Stimulated activated CD4-positive, alpha-beta T cell treated with anti-CD3 and anti-CD28 coated beads, Interleukin-1b, Interleukin-23, amount 100 ng/mL, for 48 hours (primary cell): ENCODE measurements around the gene NAT16.
A peak's percentile ranks its signal among the peaks of the same experiment; 100 is the strongest.
"Not testable (repeated sequence)": the region's sequence is repeated elsewhere in the genome, so short reads cannot be mapped to it uniquely, and the experiment has no call there.

Source experiments
- DNase-seq: peaks from one replicate; pipeline ENCODE4 v3.0.0-alpha.2; 2020

Gene NAT16

DNA sequence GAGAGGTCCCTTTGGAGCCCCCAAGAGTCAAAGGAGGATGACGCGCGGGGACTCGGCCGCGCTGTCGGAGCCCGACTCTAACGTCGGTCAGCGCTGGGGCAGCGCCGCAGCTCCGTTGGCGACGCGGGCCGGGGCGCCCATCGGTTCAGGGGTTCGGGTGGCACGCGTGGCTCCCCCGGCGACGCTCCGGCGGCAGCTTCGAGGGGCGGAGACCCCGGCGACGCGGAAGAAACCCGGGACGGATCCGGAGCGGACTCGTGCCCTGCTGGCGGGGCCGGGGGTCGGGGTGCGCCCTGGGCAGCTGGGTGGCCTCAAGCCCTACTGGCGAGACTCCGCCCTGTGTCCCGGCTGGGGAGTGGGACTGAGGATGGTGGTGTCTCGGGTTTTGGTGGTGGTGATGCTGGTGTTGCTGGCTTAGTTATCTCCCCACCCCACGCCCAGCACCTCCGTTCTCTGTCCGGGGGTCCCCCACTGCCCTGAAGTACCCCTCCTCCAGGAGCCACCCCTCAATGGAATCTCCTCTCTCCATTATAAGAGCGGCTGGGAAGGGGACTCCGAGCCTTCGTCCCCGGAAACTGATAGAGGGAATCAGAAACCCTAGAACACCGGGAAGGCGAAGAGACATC lies at the start of gene NAT16:
Gene NAT16, minus strand, starts transcription at position 164 of the 626 bp plus-strand sequence. CDS start 5,486 bp downstream, outside the sequence.
- no peak for DNase-seq

DNA sequence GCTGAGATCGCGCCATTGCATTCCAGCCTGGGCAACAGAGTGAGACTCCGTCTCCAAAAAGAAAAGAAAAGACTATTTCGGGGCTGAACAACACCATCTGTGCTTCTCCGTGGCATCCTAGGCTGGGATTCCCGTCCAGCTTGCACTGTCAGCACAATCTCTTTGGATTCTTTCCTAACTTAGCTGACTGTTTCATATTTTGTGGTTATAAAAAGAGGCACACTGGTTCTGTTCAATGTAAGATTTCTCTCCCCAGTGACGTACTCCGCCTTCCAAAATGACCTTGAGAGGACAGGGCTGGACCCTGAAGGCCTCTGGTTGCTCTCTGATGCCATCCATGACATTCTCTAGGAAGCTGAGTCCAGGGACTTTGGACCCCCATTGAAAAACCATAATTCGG lies 46.6 kb upstream of the NAT16 start:
- no peak for DNase-seq

DNA sequence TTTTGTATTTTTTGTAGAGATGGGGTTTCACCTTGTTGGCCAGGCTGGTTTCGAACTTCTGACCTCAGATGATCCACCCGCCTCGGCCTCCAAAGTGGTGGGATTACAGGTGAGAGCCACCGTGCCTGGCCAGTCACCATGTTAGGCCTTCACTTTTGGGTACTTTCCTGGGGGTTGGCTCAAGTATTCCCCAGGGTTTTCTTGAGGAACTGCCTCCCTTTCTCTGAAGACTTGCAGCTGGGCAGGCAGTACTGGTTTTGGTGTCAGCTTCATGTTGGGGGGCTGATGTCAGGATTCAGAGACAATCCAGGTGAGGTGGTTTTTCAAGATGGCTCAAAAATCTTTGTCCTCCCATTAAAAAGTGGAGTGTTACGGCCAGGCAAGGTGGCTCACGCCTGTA lies 45.6 kb upstream of the NAT16 start:
- DNase-seq = no peak

DNA sequence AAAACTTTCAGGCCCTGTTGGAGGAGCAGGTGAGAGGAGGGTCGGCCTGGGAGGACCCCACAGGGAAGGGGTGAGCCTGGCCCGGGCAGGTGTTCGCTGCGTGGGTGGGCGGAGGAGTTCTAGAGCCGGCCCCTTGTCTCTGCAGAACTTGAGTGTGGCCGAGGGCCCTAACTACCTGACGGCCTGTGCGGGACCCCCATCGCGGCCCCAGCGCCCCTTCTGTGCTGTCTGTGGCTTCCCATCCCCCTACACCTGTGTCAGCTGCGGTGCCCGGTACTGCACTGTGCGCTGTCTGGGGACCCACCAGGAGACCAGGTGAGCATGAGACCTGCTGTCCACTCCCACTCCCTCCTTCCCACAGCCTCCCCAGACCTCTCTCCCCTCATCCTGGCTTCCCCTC lies 43.4 kb upstream of the NAT16 start:
- DNase-seq = no peak

DNA sequence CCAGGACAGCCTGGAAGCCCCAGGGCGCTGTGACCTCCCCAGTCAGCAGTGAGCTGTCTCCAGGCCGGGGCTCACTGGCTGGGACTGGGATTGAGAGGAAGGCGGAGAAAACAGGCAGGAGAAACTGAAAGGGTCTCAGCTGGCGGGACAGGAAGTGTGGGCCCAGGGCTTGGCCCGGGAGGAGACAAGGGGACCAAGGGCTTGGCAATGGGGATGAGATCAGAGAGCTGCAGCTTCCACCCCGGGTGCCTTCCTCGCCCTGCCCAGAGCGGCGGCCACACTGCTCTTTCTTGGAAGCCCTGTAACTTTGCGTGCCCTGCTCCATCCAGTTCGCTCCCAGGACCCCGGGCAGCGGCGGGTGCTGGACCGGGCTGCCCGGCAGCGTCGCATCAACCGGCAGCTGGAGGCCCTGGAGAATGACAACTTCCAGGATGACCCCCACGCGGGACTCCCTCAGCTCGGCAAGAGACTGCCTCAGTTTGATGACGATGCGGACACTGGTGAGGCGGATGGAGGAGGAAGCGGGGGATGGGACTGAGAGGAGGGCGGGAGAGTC lies 42.3 kb upstream of the NAT16 start:
- no peak for DNase-seq

DNA sequence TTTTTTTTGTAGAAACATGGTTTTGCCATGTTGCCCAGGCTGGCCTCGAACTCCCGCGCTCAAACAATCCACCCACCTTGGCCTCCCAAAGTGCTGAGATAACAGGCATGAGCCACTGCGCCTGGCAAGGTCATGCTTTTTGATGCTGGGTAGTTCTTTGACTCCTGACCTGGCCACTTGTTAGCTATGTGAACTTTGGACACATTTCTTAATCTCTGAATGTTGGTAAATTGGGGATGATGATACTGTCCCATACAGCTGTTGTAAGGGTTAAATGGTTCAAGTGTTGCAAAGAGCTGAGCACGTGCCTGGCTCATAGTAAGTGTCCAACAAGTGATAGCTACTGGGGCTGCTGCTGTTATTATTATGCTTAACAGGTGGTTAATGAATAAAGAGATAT lies 40.2 kb upstream of the NAT16 start:
- DNase-seq = no peak

DNA sequence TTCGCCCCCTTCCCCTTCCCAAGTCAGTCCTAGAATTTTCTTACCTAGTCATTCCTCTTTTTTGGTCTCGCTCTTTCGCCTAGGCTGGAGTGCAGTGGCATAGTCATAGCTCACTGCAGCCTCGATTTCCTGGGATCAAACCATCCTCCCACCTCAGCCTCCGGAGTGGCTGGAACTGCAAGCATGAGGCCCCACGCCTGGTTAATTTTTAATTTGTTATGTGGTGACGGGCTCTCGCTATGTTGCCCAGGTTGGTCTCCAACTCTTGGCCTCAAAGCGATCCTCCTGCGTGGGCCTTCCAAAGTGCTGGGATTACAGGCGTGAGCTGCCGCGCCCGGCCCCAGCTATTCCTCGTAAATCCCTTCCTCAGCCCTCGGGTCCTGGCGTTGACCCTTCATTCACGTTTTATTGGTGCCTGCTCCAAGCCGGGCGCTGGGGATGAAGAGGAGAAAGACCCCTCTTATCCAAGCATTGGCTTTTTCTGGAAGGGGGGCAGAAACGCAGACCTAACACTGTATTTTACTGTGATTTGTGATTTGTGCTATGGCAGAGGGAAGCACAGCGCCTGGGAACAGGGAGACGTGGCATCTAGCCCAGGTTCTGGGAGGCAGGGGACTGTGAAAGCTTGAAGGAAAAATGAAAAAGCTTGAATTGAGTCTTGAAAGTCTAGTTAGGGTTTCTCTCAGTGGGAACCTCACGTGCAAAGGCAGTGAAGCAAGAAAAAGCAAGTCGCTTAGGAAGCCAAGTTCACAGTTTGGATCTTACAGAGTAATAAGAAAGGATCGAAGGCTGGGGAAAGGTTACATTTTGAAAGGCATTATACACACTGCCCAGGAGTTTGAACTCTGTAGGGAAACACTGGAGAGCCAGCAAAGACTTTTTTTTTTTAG lies 38.4 kb upstream of the NAT16 start:
- DNase-seq = no peak

DNA sequence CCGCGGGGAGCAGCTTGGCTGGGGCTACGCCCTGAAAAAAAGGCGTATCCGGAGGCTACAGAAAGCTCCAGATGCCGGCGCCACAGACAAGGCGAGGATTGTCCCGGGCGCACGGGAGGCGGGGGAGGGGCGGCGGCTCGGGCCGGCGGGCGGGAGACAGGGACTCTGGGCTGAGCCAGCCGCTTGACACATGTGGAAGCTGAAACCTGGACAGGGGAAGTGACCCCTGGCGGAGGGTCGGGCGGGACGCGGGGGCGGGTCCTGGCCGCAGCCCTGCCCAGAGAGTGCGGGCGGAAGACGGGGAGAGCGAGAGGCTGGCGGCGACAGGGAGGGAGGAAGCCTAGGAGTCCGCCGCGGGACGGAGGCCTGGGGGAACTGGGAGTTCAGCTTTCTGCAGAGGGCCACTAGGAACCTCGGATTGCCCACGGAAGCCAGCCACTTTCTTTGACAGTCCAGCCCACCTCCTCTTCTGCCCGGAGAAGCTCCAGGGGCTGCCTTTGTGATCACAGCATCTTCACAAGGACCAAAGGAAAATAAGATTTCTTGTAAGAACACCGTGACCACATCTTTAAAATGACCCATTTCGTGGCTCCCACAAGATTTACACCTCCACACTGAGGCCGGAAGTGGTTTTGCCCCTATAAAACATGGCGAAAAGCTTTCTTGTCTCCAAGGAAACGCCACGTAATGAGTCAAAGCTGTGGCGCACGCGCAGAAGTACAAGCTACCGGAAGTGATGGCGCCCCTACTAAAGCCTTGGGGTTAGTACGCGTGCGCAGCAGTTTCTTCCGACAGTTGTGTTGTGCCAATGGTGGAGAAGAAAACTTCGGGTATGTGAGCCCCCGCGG lies 37.5 kb upstream of the NAT16 start, which contains the start of the genes PLOD3 and ZNHIT1:
Gene PLOD3, minus strand, starts transcription at position 194 of the 848 bp plus-strand sequence. CDS start 307 bp downstream, outside the sequence.
Gene ZNHIT1, plus strand, starts transcription at position 778 of the 848 bp plus-strand sequence. Its CDS starts 31 bp downstream, at position 809.
- peak; percentile 96 for DNase-seq

DNA sequence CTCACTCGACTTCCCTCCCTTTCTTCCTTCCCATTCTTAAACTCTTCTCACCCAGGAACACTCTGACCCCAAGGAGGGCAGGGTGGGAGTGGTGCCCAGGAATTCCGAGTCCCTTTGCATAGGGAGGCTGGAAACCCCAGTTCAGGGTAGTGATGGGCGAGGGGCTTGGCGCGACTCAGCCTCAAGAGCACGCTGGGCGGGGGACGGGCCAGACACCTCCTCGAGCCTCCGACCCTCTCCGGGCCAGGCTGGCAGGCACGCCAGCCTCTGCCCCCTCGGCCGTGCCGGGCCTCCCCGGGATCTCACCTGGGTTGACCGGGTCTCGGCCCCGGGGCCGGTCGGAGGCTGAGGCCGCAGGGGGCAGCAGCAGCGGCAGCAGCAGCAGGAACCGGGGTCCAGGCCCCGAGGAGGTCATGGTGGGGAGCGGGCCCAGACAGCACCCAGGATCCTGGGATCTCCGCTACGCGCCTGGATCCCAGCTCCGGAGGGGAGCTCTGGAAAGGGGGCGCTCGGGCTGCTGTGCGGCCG lies 36.8 kb upstream of the NAT16 start:
- DNase-seq = no peak

DNA sequence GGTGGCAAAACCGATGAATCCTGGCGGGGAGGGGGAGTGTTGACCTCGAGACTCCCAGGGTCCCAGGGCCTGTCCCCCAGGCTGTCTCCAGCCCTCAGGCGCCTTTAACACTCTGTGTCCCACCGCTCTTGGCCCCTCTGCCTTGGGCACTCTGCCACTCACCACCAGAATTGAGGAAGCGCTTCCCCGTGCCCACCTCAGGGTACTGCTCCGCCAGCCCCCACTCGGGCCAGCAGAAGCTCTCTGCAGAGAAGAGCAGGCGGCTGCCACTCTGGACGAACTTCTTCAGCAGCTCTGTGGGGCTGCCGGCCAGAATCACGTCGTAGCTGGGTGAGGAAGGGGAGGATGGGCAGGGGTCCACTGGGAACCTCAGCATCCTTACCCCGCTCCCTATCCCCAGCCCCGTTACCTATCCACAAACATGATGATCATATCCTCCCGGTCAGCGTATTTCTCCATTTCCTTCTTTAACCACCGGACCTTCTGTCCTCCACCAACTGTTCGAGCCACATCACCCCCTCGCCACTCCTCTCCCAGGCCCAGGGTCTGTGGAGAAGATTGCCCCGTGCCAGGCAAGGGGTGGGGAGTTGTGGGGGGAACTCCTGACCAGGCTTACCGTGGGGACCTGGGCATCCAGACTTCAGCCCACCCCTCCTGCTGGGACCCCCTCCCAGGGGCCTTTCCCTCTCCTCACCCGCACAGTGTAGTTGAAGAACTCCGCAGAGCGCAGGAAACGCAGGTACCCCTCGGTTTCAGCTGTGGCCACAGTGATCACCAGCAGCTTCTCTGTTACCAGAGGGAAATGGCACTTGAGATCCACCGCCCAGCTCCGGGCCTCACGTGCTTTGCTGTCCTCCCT lies 36.1 kb upstream of the NAT16 start:
- DNase-seq = no peak

DNA sequence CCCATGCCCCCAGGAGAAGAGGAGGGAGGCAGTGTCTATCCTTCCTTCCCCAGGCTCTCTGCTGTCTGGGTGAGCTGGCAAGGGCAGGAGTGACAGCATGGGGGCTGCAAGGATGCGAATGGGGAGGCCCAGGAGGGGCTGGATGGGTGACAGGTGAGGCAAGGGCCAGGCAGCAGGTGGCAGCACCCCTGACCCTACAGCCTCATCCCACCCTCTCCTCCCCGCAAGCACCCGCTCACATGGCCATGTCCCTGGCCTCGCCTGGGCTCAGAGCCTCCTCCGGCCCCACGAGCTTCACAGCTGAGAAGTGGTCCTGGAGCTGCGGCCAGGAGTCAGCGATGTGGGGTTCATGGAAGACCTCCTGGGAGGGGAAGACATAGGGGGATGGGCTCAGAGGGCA lies 31.9 kb upstream of the NAT16 start:
- DNase-seq = no peak

DNA sequence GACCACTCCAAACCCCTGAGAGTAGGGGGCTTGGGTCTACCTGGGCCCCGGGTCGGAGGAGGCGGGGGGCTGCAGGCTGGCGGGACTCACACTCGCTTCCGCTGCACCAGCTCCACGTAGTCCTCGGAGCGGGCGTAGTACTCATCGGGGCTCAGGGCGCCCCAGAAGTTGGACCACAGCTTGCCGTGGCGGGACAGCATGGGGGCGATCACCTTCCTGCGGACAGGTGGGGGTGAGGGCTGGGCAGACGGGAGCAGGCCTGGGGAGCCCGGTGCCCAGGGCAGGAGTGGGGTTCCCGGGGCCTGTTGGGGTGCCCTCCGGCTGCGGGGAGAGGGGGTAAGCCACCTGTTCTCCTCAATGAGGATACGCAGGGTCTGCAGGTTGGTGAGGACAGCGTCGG lies 31.4 kb upstream of the NAT16 start:
- DNase-seq = no peak

DNA sequence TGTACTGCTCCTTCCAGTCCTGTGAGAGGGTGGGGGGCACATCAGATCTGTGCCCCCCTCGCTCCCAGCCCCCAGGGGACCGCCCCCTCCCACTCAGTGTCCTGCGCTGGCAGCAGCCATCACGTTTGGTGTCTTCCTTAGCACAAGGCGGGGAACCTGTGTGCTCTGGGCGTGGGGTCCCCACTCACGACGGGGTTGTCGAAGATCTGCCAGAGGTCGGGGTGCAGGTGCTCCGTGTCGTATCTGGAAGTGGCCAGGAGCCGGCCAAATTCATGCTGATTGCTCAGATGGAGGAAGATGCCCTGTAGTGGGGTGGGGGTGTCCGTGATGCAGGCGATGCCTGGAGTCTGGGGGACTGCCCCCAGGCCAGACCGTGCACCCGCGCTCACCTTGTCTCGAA lies 30.1 kb upstream of the NAT16 start:
- DNase-seq = no peak

DNA sequence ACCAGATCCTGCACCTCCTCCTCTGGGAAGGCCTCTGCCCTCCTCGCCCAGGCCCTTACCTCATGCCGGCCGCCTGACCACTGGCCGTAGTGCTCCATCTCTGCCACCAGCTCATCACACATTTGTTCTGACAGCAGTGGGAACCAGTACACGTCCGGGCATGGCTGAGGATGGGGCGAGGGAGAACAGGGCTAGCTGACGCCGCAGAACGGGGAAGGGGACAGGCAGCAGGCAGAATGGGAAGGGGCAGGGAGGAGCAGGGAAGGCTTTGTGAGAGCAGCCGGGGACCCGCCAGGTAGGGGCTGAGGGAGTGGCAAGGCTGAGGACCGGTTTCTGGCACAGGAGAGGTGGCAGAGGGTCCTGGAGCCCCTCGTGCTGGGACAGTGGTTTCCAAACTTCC lies 28.7 kb upstream of the NAT16 start:
- no peak for DNase-seq

DNA sequence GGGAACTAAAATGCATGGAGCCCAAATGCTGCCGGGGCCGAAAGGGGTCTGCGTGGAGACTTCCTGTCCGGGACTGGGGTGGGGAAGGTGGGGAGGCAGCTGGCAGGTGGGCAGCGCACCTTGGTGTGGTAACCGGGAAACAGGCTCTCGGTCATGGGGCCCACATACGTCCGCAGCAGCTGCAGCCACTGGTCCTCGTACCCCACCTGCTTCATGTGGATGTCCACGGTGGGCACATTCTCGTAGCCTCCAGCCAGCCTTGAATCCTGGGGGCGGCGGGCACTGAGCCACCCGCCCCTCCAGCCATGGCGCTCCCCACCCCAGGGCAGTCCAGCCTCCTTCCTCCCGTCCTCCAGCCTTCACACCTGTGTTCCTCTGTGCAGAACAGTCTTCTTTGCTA lies 27.4 kb upstream of the NAT16 start:
- DNase-seq = no peak

DNA sequence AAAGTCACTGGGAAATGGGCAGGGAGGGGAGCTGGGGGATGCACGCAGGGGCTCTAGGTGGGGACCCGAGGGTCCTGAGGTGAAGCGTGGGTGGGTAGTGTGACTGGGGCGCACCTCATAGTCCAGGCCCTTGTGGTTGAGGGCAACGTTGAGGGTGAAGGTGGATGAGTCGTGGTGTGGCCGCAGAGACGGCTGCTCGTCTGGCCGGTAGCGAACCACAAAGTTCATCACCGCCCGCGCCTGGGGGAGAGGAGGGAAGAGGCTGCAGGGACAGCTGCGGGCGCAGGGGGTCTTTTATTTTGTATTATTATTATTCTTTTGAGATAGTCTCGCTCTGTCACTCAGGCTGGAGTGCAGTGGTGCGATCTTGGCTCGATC lies 26.6 kb upstream of the NAT16 start:
- no peak for DNase-seq

DNA sequence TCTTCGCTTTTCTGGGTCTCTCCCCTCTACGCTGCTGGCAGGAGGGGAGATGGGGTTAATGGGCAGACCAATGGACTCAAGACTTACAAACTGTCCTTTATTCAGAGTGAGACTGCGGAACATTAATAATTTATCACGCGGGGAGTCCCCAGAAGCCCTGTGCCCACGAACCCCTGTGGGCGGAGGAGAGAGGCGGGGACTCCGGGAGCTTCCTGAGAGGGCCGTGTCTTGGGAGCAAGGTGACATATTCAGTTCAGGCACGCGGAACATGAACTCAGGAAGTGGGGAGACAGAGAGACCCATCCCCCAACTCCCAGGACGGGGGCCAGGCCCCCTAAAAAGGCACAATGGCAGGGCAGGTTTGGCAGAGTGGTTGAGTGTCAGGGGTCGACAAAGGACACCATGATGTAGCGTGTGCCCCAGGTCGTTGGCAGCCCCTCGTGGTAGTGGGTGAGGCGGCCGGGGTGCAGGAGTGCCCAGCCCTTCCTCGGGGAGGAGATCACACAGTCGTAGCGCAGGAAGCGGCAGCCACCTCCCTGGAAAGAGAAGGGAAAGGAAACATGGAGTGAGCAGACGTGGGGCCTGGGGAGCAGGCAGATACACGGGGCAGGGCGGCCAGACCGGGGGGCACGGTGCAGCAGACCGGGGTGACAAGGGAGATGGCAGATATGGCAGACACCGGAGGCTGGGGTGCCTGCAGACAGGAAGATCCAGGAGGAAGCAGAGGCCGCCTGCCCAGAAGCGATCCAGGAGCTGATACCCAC lies 26.0 kb upstream of the NAT16 start:
- no peak for DNase-seq

DNA sequence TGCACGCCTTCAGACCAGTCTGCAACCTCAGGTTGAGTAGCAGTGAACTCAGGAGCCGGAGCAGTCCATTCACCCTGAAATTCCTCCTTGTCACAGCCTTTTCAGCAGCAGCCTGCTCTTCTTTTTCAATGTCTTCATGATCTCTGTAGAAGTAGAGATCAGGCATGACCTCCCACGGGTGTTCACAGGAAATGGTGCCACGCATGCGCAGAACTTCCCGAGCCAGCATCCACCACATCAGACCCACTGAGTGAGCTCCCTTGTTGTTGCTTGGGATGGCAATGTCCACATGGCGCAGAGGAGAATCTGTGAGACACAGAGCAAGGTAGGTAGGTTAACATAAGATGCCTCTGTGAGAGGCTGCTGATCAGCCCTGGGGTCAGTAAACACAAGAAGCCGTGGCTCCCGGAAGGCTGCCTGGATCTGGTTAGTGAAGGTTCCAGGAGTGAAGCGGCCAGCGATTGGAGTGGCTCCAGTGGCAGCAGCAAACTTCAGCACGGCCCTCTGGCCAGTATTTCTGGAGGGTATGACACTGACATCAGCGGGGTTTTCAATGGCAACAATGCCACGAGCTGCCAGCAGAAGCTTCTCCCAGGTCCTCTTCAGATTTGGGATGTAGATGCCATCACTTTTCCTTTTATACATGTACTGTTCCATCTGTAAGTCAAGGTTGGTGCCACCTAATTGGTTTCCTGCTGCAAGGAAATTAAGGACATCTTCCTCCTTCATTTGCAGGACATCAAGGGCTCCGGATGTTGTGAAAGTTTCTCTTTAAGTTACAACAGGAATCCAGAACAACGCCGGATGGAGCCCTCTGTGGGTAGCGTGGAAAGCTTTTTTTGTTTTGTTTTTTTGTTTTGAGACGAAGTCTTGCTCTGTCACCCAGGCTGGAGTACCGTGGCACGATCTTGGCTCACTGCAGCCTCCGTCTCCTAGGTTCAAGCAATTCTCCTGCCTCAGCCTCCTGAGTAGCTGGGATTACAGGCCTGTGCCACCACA lies 23.9 kb upstream of the NAT16 start:
- not testable (repeated sequence) for DNase-seq

DNA sequence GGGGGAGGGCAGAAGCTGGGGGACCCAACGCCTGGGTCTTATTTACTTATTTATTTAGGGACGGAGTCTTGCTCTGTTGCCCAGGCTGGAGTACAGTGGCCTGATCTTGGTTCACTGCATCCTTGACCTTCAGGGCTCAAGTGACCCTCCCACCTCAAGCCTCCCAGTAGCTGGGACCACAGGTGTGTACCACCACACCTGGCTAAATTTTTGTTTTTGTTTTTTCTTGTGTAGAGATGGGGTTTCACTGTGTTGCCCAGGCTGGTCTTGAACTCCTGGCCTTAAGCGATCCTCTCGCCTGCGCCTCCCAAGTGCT lies 22.5 kb upstream of the NAT16 start:
- no peak for DNase-seq
